GM10248 (cell line): ENCODE measurements around the gene GHR.

Experiments
- CTCF ChIA-PET: fragments of 300-600 bp; sonication (Branson Sonifier 250); formaldehyde crosslinking; extraction: SDS; loops from one replicate; lab custom pipeline; 2021; ENCODE audit warnings: antibody characterized with exemption; lab: Yijun Ruan, JAX
- POLR2A ChIA-PET: fragments of 350-650 bp; sonication (Branson Sonifier 250); formaldehyde crosslinking; extraction: SDS; loops from one replicate; lab custom pipeline; 2020; ENCODE audit warnings: antibody characterized with exemption; lab: Yijun Ruan, JAX
- DNase-seq: peaks from one replicate; pipeline ENCODE4 v3.0.0; 2012; ENCODE audit errors: extremely low spot score
- TF ChIP-seq, protein P1 (sequence below): IDR thresholded peaks from 2 replicates; pipeline ENCODE4 v1.5.1; 2012; ENCODE audit warnings: mild to moderate bottlenecking, low read depth; ENCODE audit errors: extremely low read depth, missing control alignments, control extremely low read depth

GHR gene

DNA sequence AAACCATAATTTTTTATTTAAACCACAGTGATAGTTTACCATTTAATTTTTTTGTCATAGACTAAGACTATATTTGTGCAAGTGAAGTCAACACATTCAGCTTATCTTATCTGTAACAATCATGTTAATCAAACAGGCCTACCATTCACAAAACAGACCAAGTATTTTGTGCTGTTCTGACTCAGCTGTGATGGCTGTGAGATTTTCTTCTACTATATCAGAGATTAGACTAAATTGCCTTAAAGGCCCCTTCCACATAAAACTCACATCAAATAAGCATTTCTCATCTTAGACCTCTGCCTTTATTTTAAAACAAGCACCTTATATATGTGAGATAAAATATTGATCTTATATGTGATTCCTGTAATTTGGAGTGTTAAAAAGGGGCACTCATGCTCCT lies 346.8 kb downstream of the GHR start:
- POLR2A ChIA-PET = interaction anchor here (0.7 kb wide), 1 partner anchor 1080 kb away, joined by 3 read pairs; no protein-coding TSS in a partner anchor
- no peak for DNase-seq
- CTCF ChIA-PET = no interaction called here
- TF ChIP-seq, protein P1, sequence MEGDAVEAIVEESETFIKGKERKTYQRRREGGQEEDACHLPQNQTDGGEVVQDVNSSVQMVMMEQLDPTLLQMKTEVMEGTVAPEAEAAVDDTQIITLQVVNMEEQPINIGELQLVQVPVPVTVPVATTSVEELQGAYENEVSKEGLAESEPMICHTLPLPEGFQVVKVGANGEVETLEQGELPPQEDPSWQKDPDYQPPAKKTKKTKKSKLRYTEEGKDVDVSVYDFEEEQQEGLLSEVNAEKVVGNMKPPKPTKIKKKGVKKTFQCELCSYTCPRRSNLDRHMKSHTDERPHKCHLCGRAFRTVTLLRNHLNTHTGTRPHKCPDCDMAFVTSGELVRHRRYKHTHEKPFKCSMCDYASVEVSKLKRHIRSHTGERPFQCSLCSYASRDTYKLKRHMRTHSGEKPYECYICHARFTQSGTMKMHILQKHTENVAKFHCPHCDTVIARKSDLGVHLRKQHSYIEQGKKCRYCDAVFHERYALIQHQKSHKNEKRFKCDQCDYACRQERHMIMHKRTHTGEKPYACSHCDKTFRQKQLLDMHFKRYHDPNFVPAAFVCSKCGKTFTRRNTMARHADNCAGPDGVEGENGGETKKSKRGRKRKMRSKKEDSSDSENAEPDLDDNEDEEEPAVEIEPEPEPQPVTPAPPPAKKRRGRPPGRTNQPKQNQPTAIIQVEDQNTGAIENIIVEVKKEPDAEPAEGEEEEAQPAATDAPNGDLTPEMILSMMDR = no peak
